ENCODE measurements around the gene GOLT1B. TPM values are rescaled to one million over a fixed set of nuclear protein-coding genes. Genes with fewer than 3 reads are reported as not detected.
"Not testable (repeated sequence)": the region's sequence is repeated elsewhere in the genome, so short reads cannot be mapped to it uniquely, and the experiment has no call there.

The GOLT1B gene
- total RNA-seq, 1 experiment from 2014 or later, result 58.6 TPM

GRCh38 chr12:21459474-21459873 is 42.1 kb upstream of the GOLT1B start:
- Mint-ChIP-seq H3K9me3 (ENCODE audit: unreplicated experiment) (no peaks in the 10 kb centered on the region), H3K4me1 (ENCODE audit: insufficient read depth, unreplicated experiment) (no peaks in the 10 kb centered on the region), H3K27me3 (ENCODE audit: insufficient read depth, unreplicated experiment) (no peaks in the 10 kb centered on the region), H3K4me3 (ENCODE audit: unreplicated experiment) (no peak overlapping the region), H3K36me3 (ENCODE audit: insufficient read depth, unreplicated experiment) (peaks cover 81% of the 10 kb centered on the region), H3K27ac (ENCODE audit: low read depth, unreplicated experiment) (no peak overlapping the region)
- no peak for TF ChIP-seq CTCF (IDR thresholded peaks at IDR 0.05; ENCODE audit: unreplicated experiment)
- POLR2A ChIA-PET, result no interaction called here
- no peak for DNase-seq (ENCODE audit: unreplicated experiment)
- intact Hi-C loops (cut with micrococcal nuclease), result no loop called here
- no TSS peak for BruUV-seq (replicated peaks)
- CTCF ChIA-PET, result no interaction called here

GRCh38 chr12:21467334-21467733 is 34.3 kb upstream of the GOLT1B start:
- CTCF ChIA-PET; H3K4me3 Mint-ChIP-seq (ENCODE audit: unreplicated experiment); H3K4me1 Mint-ChIP-seq (ENCODE audit: insufficient read depth, unreplicated experiment); DNase-seq (ENCODE audit: unreplicated experiment); BruUV-seq (replicated peaks); H3K9me3 Mint-ChIP-seq (ENCODE audit: unreplicated experiment); H3K27ac Mint-ChIP-seq (ENCODE audit: low read depth, unreplicated experiment); H3K27me3 Mint-ChIP-seq (ENCODE audit: insufficient read depth, unreplicated experiment); intact Hi-C loops (cut with micrococcal nuclease): not testable (repeated sequence)
- POLR2A ChIA-PET, result interaction anchor here (1.7 kb wide), 1 partner anchor 34 kb away, joined by 5 read pairs; the partner anchor contains the start of genes GOLT1B and RECQL
- H3K36me3 Mint-ChIP-seq (ENCODE audit: insufficient read depth, unreplicated experiment), result peaks cover 77% of the 10 kb centered on the region

- H3K4me3 Mint-ChIP-seq (ENCODE audit: unreplicated experiment), result no peak overlapping the region
- H3K4me1 Mint-ChIP-seq (ENCODE audit: insufficient read depth, unreplicated experiment), result no peaks in the 10 kb centered on the region
- no peak for DNase-seq (ENCODE audit: unreplicated experiment)
- H3K36me3 Mint-ChIP-seq (ENCODE audit: insufficient read depth, unreplicated experiment), result peaks cover 76% of the 10 kb centered on the region
- intact Hi-C loops (cut with micrococcal nuclease), result no loop called here
- TF ChIP-seq CTCF (IDR thresholded peaks at IDR 0.05; ENCODE audit: unreplicated experiment), result no peak
- H3K9me3 Mint-ChIP-seq (ENCODE audit: unreplicated experiment), result no peaks in the 10 kb centered on the region
- H3K27me3 Mint-ChIP-seq (ENCODE audit: insufficient read depth, unreplicated experiment), result no peaks in the 10 kb centered on the region
- ChIA-PET POLR2A (no interaction called here), CTCF (no interaction called here)
- no TSS peak for BruUV-seq (replicated peaks)
- no peak overlapping the region for H3K27ac Mint-ChIP-seq (ENCODE audit: low read depth, unreplicated experiment)
Observed at GRCh38 chr12:21471294-21471693, 30.3 kb upstream of the GOLT1B start.

GRCh38 chr12:21472197-21472823 is 29.3 kb upstream of the GOLT1B start:
- Mint-ChIP-seq H3K27ac (ENCODE audit: low read depth, unreplicated experiment) (no peak overlapping the region), H3K4me3 (ENCODE audit: unreplicated experiment) (no peak overlapping the region), H3K27me3 (ENCODE audit: insufficient read depth, unreplicated experiment) (no peaks in the 10 kb centered on the region), H3K9me3 (ENCODE audit: unreplicated experiment) (no peaks in the 10 kb centered on the region), H3K4me1 (ENCODE audit: insufficient read depth, unreplicated experiment) (no peaks in the 10 kb centered on the region), H3K36me3 (ENCODE audit: insufficient read depth, unreplicated experiment) (peaks cover 82% of the 10 kb centered on the region)
- intact Hi-C loops (cut with micrococcal nuclease), result no loop called here
- ChIA-PET POLR2A (no interaction called here), CTCF (interaction anchor here (0.8 kb wide), 1 partner anchor 209 kb away, joined by 3 read pairs; no protein-coding TSS in a partner anchor)
- no peak for DNase-seq (ENCODE audit: unreplicated experiment)
- no TSS peak for BruUV-seq (replicated peaks)
- TF ChIP-seq CTCF (IDR thresholded peaks at IDR 0.05; ENCODE audit: unreplicated experiment), result no peak
